Fibroblast of villous mesenchyme (primary cell): Measurements from ENCODE around the gene KCNMA1. TPM values are rescaled to one million over a fixed set of nuclear protein-coding genes. Genes with fewer than 3 reads are reported as not detected.
A peak's percentile ranks its signal among the peaks of the same experiment; 100 is the strongest.

Experiments
- DNase-seq: peaks from one replicate; pipeline ENCODE4 v3.0.0-alpha.2; 2010; ENCODE audit warnings: low read depth
- H3K4me3 ChIP-seq: 2 replicates; pipeline ENCODE4 v1.5.1; 2011; ENCODE audit warnings: low read depth, mild to moderate bottlenecking, low read length
- CTCF ChIP-seq: IDR thresholded peaks from 2 replicates; pipeline ENCODE4 v1.5.1; 2012; ENCODE audit warnings: low read depth, mild to moderate bottlenecking, low read length; ENCODE audit not compliant: insufficient read depth
- total RNA-seq: library from RNA; depleted of rRNA; stranded (reverse); fragments of >200 nt; gene quantifications from 2 replicates; pipeline ENCODE4 v1.2.3, GENCODE V29; 2012

KCNMA1 gene
- total RNA-seq, 1 donor: 36.7 TPM

- H3K4me3 ChIP-seq: no peak overlapping the region
- no peak for TF ChIP-seq CTCF
- DNase-seq: no peak
Measured at GRCh38 chr10:77264107-77264506, 373.5 kb downstream of the KCNMA1 start.

- DNase-seq: no peak
- H3K4me3 ChIP-seq: no peak overlapping the region
- TF ChIP-seq CTCF: no peak
Measured at GRCh38 chr10:77263700-77264099, 373.9 kb downstream of the KCNMA1 start.

- no peak for DNase-seq
- H3K4me3 ChIP-seq: no peak overlapping the region
- no peak for TF ChIP-seq CTCF
Measured at GRCh38 chr10:77261146-77261545, 376.5 kb downstream of the KCNMA1 start.

- TF ChIP-seq CTCF: no peak
- H3K4me3 ChIP-seq: no peak overlapping the region
- DNase-seq: no peak
Measured at GRCh38 chr10:77259171-77259874, 378.3 kb downstream of the KCNMA1 start.

- TF ChIP-seq CTCF: no peak
- no peak overlapping the region for H3K4me3 ChIP-seq
- no peak for DNase-seq
Measured at GRCh38 chr10:77256346-77256745, 381.3 kb downstream of the KCNMA1 start.

GRCh38 chr10:77253556-77254064 is 384.0 kb downstream of the KCNMA1 start:
- H3K4me3 ChIP-seq: no peak overlapping the region
- DNase-seq: no peak
- TF ChIP-seq CTCF: no peak

GRCh38 chr10:77253147-77253545 is 384.5 kb downstream of the KCNMA1 start:
- DNase-seq: peak; percentile 26
- H3K4me3 ChIP-seq: no peak overlapping the region
- TF ChIP-seq CTCF: no peak
